ENCODE measurements around the gene FAM168B. TPM values are rescaled to one million over a fixed set of nuclear protein-coding genes. Genes with fewer than 3 reads are reported as not detected.

The FAM168B gene
- polyA plus RNA-seq, 2 of the 4 experiments (the other 2 are of a cell fraction) = 83.2 to 86.8 TPM

DNA sequence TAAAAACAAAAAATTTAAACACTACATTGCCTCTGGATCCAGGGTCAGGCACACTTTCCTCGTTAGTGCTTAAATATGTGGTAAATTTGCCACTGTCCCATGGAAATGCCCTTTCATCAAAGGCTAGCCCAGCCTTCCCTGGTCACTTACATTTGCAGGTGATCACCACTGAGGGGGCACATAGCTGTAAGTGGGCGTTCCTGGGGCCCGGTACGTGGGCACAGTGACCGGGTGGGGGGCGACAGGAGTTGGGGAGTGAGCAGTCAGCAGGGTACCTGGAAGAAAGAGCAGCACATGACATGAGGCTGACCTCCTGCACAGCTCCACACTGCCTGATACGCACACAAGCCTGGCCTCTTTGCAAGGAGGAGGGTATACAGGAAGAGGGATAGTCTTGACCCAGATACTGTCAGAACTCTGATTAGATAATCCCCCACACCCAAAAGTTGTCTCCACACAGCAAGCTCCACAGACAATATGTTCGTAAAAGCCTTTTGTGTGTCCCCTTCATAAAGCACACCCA, 40.5 kb downstream of the FAM168B start:
- TF ChIP-seq JUNB (IDR thresholded peaks at IDR 0.05) = no peak
- no peak for TF ChIP-seq FOSL2 (IDR thresholded peaks at IDR 0.05)
- TF ChIP-seq FOSL2 (CRISPR knock-in tag; IDR thresholded peaks at IDR 0.05) = no peak
- TF ChIP-seq CEBPB (IDR thresholded peaks at IDR 0.05) = no peak
- TF ChIP-seq, protein P1, sequence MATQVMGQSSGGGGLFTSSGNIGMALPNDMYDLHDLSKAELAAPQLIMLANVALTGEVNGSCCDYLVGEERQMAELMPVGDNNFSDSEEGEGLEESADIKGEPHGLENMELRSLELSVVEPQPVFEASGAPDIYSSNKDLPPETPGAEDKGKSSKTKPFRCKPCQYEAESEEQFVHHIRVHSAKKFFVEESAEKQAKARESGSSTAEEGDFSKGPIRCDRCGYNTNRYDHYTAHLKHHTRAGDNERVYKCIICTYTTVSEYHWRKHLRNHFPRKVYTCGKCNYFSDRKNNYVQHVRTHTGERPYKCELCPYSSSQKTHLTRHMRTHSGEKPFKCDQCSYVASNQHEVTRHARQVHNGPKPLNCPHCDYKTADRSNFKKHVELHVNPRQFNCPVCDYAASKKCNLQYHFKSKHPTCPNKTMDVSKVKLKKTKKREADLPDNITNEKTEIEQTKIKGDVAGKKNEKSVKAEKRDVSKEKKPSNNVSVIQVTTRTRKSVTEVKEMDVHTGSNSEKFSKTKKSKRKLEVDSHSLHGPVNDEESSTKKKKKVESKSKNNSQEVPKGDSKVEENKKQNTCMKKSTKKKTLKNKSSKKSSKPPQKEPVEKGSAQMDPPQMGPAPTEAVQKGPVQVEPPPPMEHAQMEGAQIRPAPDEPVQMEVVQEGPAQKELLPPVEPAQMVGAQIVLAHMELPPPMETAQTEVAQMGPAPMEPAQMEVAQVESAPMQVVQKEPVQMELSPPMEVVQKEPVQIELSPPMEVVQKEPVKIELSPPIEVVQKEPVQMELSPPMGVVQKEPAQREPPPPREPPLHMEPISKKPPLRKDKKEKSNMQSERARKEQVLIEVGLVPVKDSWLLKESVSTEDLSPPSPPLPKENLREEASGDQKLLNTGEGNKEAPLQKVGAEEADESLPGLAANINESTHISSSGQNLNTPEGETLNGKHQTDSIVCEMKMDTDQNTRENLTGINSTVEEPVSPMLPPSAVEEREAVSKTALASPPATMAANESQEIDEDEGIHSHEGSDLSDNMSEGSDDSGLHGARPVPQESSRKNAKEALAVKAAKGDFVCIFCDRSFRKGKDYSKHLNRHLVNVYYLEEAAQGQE (IDR thresholded peaks at IDR 0.05) = no peak
- no peak for TF ChIP-seq HDAC2 (IDR thresholded peaks at IDR 0.05)
- no peak for TF ChIP-seq FOSB (CRISPR knock-in tag; IDR thresholded peaks at IDR 0.05)
- no peak for TF ChIP-seq CHD2 (IDR thresholded peaks at IDR 0.05; ENCODE audit: low read length, partially characterized antibody)
- no peak for TF ChIP-seq PHF8 (IDR thresholded peaks at IDR 0.05; ENCODE audit: borderline replicate concordance, low read depth)
- no peak for TF ChIP-seq RNF2 (IDR thresholded peaks at IDR 0.05; ENCODE audit: borderline replicate concordance, low read depth)
- TF ChIP-seq NR3C1 (IDR thresholded peaks at IDR 0.05) = no peak
- 91% methylated on average over 8 of the region's 8 CpGs for WGBS (ENCODE audit: missing lambda C conversion rate)
- Histone ChIP-seq H3K27ac (no peak overlapping the region), H3K4me1 (no peaks in the 10 kb centered on the region), H3K4me3 (no peak overlapping the region), H3K9me3 (no peaks in the 10 kb centered on the region), H3K4me2 (no peak overlapping the region)
- ATAC-seq = no peak
- POLR2A ChIA-PET = no interaction called here
- DNase-seq (ENCODE audit: low read depth in 1 of 2, low spot score in 1 of 2) = no peak
- FAIRE-seq = no peak
- CTCF ChIA-PET = interaction anchor here (0.9 to 1.5 kb wide), 2 partner anchors 12 to 20 kb away, joined by 4 to 6 read pairs; no protein-coding TSS in a partner anchor

- H3K4me2 ChIP-seq = no peak overlapping the region
- DNase-seq (ENCODE audit: low read depth in 1 of 2, low spot score in 1 of 2) (no peak), FAIRE-seq (no peak), ATAC-seq (no peak)
- H3K4me1 ChIP-seq = no peaks in the 10 kb centered on the region
- WGBS (ENCODE audit: missing lambda C conversion rate) = 93% methylated on average over 8 of the region's 8 CpGs
- POLR2A ChIA-PET = no interaction called here
- TF ChIP-seq RCOR1 (IDR thresholded peaks at IDR 0.05; ENCODE audit: low read depth, low read length) (no peak), EHF (CRISPR knock-in tag; IDR thresholded peaks at IDR 0.05) (no peak), ATOH8 (CRISPR knock-in tag; IDR thresholded peaks at IDR 0.05; ENCODE audit: low read depth) (no peak), MAZ (IDR thresholded peaks at IDR 0.05; ENCODE audit: borderline replicate concordance, low read depth, low read length) (no peak), FOXS1 (CRISPR knock-in tag; IDR thresholded peaks at IDR 0.05) (no peak), HEYL (CRISPR knock-in tag; IDR thresholded peaks at IDR 0.05) (no peak), CHD2 (IDR thresholded peaks at IDR 0.05; ENCODE audit: low read length, partially characterized antibody) (no peak), EHMT2 (IDR thresholded peaks at IDR 0.05; ENCODE audit: low read depth) (no peak), GATA3 (IDR thresholded peaks at IDR 0.05; ENCODE audit: borderline replicate concordance) (no peak)
- TF ChIP-seq, protein P2, sequence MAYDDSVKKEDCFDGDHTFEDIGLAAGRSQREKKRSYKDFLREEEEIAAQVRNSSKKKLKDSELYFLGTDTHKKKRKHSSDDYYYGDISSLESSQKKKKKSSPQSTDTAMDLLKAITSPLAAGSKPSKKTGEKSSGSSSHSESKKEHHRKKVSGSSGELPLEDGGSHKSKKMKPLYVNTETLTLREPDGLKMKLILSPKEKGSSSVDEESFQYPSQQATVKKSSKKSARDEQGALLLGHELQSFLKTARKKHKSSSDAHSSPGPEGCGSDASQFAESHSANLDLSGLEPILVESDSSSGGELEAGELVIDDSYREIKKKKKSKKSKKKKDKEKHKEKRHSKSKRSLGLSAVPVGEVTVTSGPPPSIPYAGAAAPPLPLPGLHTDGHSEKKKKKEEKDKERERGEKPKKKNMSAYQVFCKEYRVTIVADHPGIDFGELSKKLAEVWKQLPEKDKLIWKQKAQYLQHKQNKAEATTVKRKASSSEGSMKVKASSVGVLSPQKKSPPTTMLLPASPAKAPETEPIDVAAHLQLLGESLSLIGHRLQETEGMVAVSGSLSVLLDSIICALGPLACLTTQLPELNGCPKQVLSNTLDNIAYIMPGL (CRISPR knock-in tag; IDR thresholded peaks at IDR 0.05; ENCODE audit: borderline replicate concordance) = no peak
- TF ChIP-seq, protein P3, sequence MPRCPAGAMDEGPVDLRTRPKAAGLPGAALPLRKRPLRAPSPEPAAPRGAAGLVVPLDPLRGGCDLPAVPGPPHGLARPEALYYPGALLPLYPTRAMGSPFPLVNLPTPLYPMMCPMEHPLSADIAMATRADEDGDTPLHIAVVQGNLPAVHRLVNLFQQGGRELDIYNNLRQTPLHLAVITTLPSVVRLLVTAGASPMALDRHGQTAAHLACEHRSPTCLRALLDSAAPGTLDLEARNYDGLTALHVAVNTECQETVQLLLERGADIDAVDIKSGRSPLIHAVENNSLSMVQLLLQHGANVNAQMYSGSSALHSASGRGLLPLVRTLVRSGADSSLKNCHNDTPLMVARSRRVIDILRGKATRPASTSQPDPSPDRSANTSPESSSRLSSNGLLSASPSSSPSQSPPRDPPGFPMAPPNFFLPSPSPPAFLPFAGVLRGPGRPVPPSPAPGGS (IDR thresholded peaks at IDR 0.05) = no peak
- no peak overlapping the region for H3K27ac ChIP-seq
- H3K9me3 ChIP-seq = no peaks in the 10 kb centered on the region
- no peak overlapping the region for H3K4me3 ChIP-seq
- CTCF ChIA-PET = no interaction called here
These were observed 42.4 kb downstream of the FAM168B start for GRCh38 chr2:131050896-131051295.

Data from A549 (cell line).